Measurements from ENCODE around the gene LSM3.
A peak's percentile ranks its signal among the peaks of the same experiment; 100 is the strongest.

LSM3 gene

GRCh38 chr3:14178247-14179113 lies at the start of gene LSM3, which contains the start of gene XPC:
Gene LSM3, plus strand, starts transcription at chr3:14178817. Its CDS starts 44 bp downstream, at chr3:14178861.
Gene XPC, minus strand, starts transcription at chr3:14178601. Its CDS starts 33 bp downstream, at chr3:14178568.
- DNase-seq, result peak; percentile 96 to 98

GRCh38 chr3:14129296-14129695 lies 49.3 kb upstream of the LSM3 start:
- no peak for DNase-seq

- DNase-seq, result no peak
These were observed 48.4 kb upstream of the LSM3 start for GRCh38 chr3:14130230-14130629.

DNA sequence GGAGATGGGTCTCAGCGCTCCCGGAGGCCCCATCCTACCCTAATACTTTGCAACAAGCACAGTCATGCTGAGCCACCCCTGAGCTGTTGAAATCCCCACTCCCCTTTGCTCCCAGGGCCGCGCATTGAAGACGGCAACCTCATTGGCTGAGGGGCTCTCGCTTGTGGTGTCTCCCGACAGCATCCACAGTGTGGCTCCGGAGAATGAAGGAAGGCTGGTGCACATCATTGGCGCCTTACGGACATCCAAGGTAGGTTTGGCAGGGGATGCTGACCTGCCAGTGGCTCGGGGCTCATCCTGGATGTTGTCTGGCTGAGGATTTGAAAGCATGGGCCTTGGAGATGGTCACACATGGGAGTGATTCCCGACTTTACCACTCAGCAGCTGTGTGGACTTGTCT lies 47.9 kb upstream of the LSM3 start:
- no peak for DNase-seq

GRCh38 chr3:14131134-14131533 lies 47.5 kb upstream of the LSM3 start:
- DNase-seq, result no peak

GRCh38 chr3:14132120-14132519 lies 46.5 kb upstream of the LSM3 start:
- DNase-seq, result no peak

DNA sequence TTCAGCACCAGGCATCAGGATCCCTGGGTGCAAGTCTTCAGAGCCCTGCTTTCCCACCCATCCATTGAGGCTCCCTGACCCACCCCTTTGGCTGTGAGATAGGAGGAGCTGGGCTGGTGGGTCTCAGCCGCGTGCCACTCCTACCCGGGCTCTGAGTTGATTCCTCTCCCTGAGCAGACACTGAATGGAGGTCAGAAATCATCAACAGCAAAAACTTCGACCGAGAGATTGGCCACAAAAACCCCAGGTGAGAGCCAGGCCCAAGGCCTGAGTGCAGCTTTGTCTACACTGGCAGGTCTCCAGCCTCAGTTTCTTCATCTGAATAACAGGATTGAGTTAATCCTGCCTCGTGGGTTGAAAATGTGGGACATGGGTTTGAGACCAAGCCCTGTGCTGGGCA lies 45.9 kb upstream of the LSM3 start:
- no peak for DNase-seq

DNA sequence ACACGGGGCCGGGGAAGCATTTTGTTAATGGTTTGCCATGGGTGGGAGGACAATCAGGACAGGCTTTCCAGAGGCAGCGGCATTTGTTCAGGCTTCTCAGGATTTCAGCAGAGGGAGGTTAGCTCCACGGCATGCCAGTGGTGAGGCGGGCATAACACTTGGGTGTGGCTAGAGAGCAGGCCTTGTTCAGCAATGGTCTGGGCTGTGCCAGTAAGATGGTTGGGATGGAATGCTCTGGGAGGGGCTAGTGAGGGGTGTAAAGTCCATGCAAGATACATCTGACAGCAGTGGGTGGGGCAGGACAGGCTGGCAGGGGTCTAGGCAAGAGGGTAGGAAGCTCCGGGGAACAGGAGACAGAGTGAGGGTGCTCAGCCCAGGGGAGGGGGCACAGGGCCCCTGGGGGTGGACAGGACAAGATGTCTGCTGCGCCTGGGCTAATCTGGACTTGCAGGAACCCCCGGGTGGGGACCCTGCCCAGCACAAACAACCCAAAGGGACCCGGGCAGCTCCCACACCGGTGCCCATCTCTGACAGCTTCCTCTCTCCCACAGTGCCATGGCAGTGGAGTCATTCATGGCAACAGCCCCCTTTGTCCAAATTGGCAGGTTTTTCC lies 45.3 kb upstream of the LSM3 start:
- DNase-seq, result no peak

GRCh38 chr3:14133876-14134275 lies 44.7 kb upstream of the LSM3 start:
- no peak for DNase-seq

- DNase-seq, result no peak
These were observed 44.3 kb upstream of the LSM3 start for GRCh38 chr3:14134291-14134690.

GRCh38 chr3:14135581-14135980 lies 43.0 kb upstream of the LSM3 start:
- no peak for DNase-seq

DNA sequence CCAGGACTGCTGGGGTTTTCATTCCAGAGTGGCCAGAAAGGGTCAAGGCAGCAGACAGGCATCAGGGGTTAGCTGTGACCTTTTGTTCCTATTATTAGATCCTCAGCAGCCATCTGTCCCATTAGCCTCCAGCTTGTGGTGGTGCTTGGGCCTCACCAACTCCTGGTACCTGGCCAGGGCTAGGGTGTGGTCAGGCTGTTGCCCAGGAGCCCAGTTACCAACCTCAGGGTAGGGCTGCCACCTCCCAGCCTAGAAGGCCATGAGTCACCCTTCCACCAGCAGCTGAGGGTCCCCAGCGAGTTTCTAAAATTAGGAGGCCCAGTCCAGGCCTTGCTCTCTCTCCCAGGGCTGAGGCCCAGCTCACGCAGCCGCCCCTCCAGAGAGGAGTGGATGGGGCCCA lies 41.6 kb upstream of the LSM3 start:
- no peak for DNase-seq

- no peak for DNase-seq
These were observed 41.2 kb upstream of the LSM3 start for GRCh38 chr3:14137445-14137844.

DNA sequence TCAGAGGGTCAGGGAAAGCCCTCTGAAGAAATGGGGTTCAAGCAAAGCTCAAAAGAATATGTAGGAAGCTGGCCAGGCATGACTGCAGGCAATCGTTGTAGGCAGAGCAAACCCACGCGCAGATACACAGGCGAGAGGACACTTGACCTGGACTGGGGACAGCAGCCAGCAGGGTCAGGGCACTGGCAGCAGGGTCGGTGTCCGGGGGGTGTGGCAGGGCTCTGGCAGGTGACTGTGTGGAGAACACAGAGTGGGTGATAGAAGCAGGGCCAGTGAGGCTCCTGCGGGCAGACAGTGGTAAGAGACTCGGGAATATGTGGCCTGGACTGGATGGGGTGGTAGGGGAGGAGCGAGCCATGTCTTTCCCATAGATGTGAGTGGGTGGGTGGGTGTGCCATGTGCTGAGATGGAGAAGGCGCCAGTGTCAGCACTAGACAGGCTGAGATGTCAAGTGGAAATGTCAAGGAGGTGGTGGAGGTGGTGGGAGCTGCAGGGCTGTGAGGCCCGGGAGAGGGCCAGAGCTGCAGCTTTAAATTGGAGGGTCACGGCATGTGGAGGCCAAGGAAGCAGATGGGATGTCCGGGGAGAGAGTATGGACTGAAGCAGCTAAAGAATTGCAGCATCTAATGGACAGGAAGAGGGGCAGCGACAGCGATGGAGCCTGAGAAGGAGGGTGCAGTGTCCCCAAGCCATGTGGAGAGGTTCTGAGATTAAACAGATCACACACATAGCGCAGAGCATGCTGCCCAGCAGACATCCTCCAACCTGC lies 40.3 kb upstream of the LSM3 start:
- DNase-seq, result no peak

DNA sequence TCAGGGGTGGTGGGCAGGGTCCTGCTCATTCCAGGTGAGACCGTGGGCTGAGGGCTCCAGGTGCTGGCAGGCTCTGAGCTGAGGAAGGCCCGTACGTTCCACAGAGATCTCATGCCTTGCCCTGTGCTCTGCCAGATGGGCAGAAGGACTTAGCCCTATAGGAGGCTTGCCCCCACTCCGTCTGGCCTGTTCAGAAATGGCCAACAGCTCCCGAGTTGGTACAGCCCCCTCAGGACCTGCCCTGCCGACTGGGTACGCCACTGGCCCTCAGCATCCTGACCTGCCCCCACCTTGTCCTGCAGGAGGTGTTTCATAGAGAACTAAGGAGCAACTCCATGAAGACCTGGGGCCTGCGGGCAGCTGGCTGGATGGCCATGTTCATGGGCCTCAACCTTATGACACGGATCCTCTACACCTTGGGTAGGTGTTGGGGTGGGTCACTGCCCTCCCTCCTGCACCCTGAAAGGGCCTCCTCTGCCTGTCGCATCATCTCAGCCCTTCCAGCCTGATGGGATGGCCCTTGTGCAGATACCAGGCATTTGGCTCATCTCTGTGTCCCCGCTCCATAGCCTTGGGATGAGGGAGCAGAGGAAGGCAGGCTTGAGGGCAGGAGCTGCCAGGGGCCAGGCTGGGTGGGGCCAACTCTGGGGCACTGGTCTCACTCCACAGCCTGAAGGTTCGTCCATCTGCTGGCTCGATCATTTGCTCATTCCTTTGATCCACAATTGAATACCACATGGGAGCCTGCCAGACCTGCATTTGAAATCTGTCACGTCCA lies 39.5 kb upstream of the LSM3 start:
- DNase-seq, result no peak

DNA sequence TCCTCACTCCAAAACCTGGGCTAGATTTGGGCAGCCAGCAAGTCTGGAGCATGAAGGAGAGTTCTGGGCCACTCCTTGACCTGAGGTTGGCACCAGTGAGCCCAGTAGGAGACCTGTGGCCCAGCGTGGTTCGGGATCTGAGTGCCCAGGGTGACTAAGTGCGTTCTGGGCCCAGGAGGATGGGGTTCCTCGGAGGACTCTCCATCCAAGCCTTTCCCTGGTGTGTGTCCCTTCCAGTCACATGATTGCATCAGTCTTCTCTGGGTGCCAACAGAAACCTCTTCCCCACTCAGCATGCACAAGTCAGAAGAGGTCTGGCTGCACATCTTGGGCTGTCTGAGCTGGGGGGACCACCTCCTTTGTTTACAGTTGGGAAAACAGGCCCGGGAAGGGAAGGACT lies 38.8 kb upstream of the LSM3 start:
- no peak for DNase-seq

GRCh38 chr3:14140668-14141067 lies 37.9 kb upstream of the LSM3 start:
- DNase-seq, result no peak

- DNase-seq, result no peak
These were observed 37.5 kb upstream of the LSM3 start for GRCh38 chr3:14141144-14141543.

GRCh38 chr3:14141602-14142341 lies 36.8 kb upstream of the LSM3 start:
- DNase-seq, result no peak

GRCh38 chr3:14142567-14143270 lies 35.9 kb upstream of the LSM3 start:
- DNase-seq, result no peak
